Small intestine (tissue), 16 donors: ENCODE results near the gene TNXB. TPM values are rescaled to one million over a fixed set of nuclear protein-coding genes. Genes with fewer than 3 reads are reported as not detected.

Experiments used
- DNase-seq, 2 donors: peaks; one replicate each; pipeline versions ENCODE4 v3.0.0 to v3.0.0-alpha.2; 2013
- FAIRE-seq: peaks from 2 replicates; lab custom pipeline; 2012; peaks lifted over from hg19 to GRCh38; lab: Jason Lieb, UNC
- H3K27ac ChIP-seq, 3 donors: one replicate each; pipeline ENCODE4 v1.5.1; 2013; ENCODE audit warnings: low read length in 2 of 3, mild to moderate bottlenecking in 2 of 3, control low read depth in 1 of 3, inconsistent platforms in 1 of 3, low read depth in 1 of 3, moderate library complexity in 1 of 3
- H3K27me3 ChIP-seq, 3 donors: one replicate each; pipeline ENCODE4 v1.6.1; 2013; ENCODE audit warnings: low read length in 3 of 3, inconsistent platforms in 1 of 3; ENCODE audit not compliant: control insufficient read depth in 3 of 3, insufficient read depth in 3 of 3
- H3K36me3 ChIP-seq, 3 donors: one replicate each; pipeline ENCODE4 v1.6.1; 2013; ENCODE audit warnings: low read length in 3 of 3, inconsistent platforms in 1 of 3, low read depth in 1 of 3, mild to moderate bottlenecking in 1 of 3, moderate library complexity in 1 of 3; ENCODE audit not compliant: control insufficient read depth in 3 of 3, insufficient read depth in 2 of 3
- H3K4me1 ChIP-seq, 3 donors: one replicate each; pipeline ENCODE4 v1.6.1; 2013; ENCODE audit warnings: low read length in 2 of 3, inconsistent platforms in 1 of 3, low read depth in 1 of 3, mild to moderate bottlenecking in 1 of 3, moderate library complexity in 1 of 3; ENCODE audit not compliant: control insufficient read depth in 3 of 3, insufficient read depth in 2 of 3
- H3K4me3 ChIP-seq, 3 donors: one replicate each; pipeline ENCODE4 v1.5.1; 2013; ENCODE audit warnings: low read length in 3 of 3, control low read depth in 1 of 3, inconsistent platforms in 1 of 3, low read depth in 1 of 3, mild to moderate bottlenecking in 1 of 3, moderate library complexity in 1 of 3
- H3K9me3 ChIP-seq, 2 donors: one replicate each; pipeline ENCODE4 v1.6.1; 2013; ENCODE audit warnings: low read depth in 1 of 2, low read length in 1 of 2; ENCODE audit not compliant: control insufficient read depth in 2 of 2, insufficient read depth in 1 of 2
- WGBS, 3 donors: extraction: QIAGEN DNeasy Blood & Tissue Kit; methylation state at CpG; one replicate each; pipeline ENCODE4 v1.1.7; 2013; 5-methylcytosine and 5-hydroxymethylcytosine counted together
- long read RNA-seq, 10 donors: transcript quantifications; one replicate each; lab custom pipeline, GENCODE V29; 2026
- polyA plus RNA-seq, 4 donors: library from polyadenylated mRNA; stranded (reverse) in 3 of 4; unstranded in 1 of 4; fragments of 200-250 nt in 3 of 4; fragments of 120-200 nt in 1 of 4; gene quantifications; one replicate each; pipeline versions ENCODE4 v1.2.1 to v1.2.3, GENCODE V29; 2013
- donor health status: healthy with polysubstance abuse.
- donor health status: control.
- donor health status: control.
- donor health status: Bipolar disorder and iron deficiency.
- donor health status: healthy.

Gene TNXB
- 10 to 100 TPM in 1 of 4 donors, 1 to 10 TPM in 3; 1.8 to 38.7 (median 4.5) TPM for polyA plus RNA-seq
- long read RNA-seq, donor 1: 0 reads
- long read RNA-seq, donor 2: 0 reads
- long read RNA-seq, donor 3: 0 reads
- long read RNA-seq, donor 4: 0 reads
- long read RNA-seq, donor 5: 0 reads
- long read RNA-seq, donor 6: 0 reads
- long read RNA-seq, donor 7, partial matches to known transcripts: 0 of 2 reads
- long read RNA-seq, donor 7, other reads (novel, unspliced or antisense): 0 of 2 reads
- long read RNA-seq, donor 8, partial matches to known transcripts: 0 of 2 reads
- long read RNA-seq, donor 8, other reads (novel, unspliced or antisense): 0 of 2 reads
- long read RNA-seq, donor 9: 0 reads
- long read RNA-seq, donor 10: 0 reads

- Histone ChIP-seq H3K4me1 (peaks cover 0 to 36% (median 5%) of the 10 kb centered on the region in 3 donors), H3K36me3 (peaks cover 0 to 16% (median 0%) of the 10 kb centered on the region in 3 donors), H3K27ac (peak within 1 kb of the TSS in 2 of 3 donors; percentile 48 to 75), H3K27me3 (peaks cover 0 to 9% (median 0%) of the 10 kb centered on the region in 3 donors), H3K9me3 (no peaks in the 10 kb centered on the region), H3K4me3 (peak within 1 kb of the TSS in 1 of 3 donors; percentile 27)
- 3 to 9% (median 7%) methylated on average over 7 to 12 of the region's 12 CpGs for WGBS, 3 donors
- no peak for FAIRE-seq
- DNase-seq: peak in 1 of 2 donors; percentile 43
These were observed at the start of gene TNXB for GRCh38 chr6:32109114-32109764. Gene TNXB (minus strand): TSS chr6:32109338. CDS start chr6:32098198, 11,140 bp downstream.

GRCh38 chr6:32158052-32158451, 48.9 kb upstream of the TNXB start:
- FAIRE-seq: no peak
- H3K9me3 ChIP-seq: no peaks in the 10 kb centered on the region
- H3K36me3 ChIP-seq: peaks cover 0 to 54% (median 0%) of the 10 kb centered on the region in 3 donors
- no peak overlapping the region for H3K27ac ChIP-seq
- no peak overlapping the region for H3K4me3 ChIP-seq
- H3K27me3 ChIP-seq: no peaks in the 10 kb centered on the region
- no peak for DNase-seq
- peaks cover 0 to 15% (median 4%) of the 10 kb centered on the region in 3 donors for H3K4me1 ChIP-seq

GRCh38 chr6:32156891-32157290, 47.8 kb upstream of the TNXB start:
- Histone ChIP-seq H3K36me3 (peaks cover 0 to 43% (median 0%) of the 10 kb centered on the region in 3 donors), H3K9me3 (no peaks in the 10 kb centered on the region), H3K27me3 (no peaks in the 10 kb centered on the region), H3K4me3 (no peak overlapping the region), H3K4me1 (peaks cover 0 to 27% (median 4%) of the 10 kb centered on the region in 3 donors), H3K27ac (no peak overlapping the region)
- no peak for DNase-seq
- no peak for FAIRE-seq
- WGBS, 3 donors: 86 to 91% (median 90%) methylated on average over 9 of the region's 9 CpGs

- Histone ChIP-seq H3K27ac (peak overlapping the region; percentile 58 to 96 (median 91)), H3K27me3 (peaks cover 0 to 4% (median 2%) of the 10 kb centered on the region in 3 donors), H3K9me3 (no peaks in the 10 kb centered on the region), H3K4me1 (peaks cover 0 to 34% (median 4%) of the 10 kb centered on the region in 3 donors), H3K4me3 (peak overlapping the region in 2 of 3 donors; percentile 81 to 95), H3K36me3 (peaks cover 0 to 34% (median 0%) of the 10 kb centered on the region in 3 donors)
- FAIRE-seq (no peak), DNase-seq (peak; percentile 84 to 91)
- 3 to 4% (median 3%) methylated on average over 27 to 34 of the region's 34 CpGs for WGBS, 3 donors
These were observed 45.5 kb upstream of the TNXB start for GRCh38 chr6:32154514-32155161.

- FAIRE-seq: no peak
- peak; percentile 75 to 93 for DNase-seq
These were observed 44.7 kb upstream of the TNXB start, which contains the start of gene PPT2 for GRCh38 chr6:32153564-32154513. Gene PPT2 (plus strand): TSS chr6:32154141. CDS start chr6:32154595, 454 bp downstream.

GRCh38 chr6:32152769-32153563, 43.8 kb upstream of the TNXB start:
- no peak for FAIRE-seq
- peak overlapping the region in 2 of 3 donors; percentile 81 to 95 for H3K4me3 ChIP-seq
- H3K4me1 ChIP-seq: peaks cover 0 to 42% (median 4%) of the 10 kb centered on the region in 3 donors
- DNase-seq: peak; percentile 35 to 81
- 26 to 35% (median 29%) methylated on average over 35 of the region's 35 CpGs for WGBS, 3 donors
- peaks cover 0 to 31% (median 0%) of the 10 kb centered on the region in 3 donors for H3K36me3 ChIP-seq
- H3K9me3 ChIP-seq: no peaks in the 10 kb centered on the region
- peaks cover 0 to 16% (median 2%) of the 10 kb centered on the region in 3 donors for H3K27me3 ChIP-seq
- H3K27ac ChIP-seq: peak overlapping the region in 2 of 3 donors; percentile 91 to 96

More at GRCh38 chr6:32153564-32154513, 44.7 kb upstream of the TNXB start, which contains the start of gene PPT2:
- no peaks in the 10 kb centered on the region for H3K9me3 ChIP-seq
- H3K36me3 ChIP-seq: peaks cover 0 to 33% (median 0%) of the 10 kb centered on the region in 3 donors
- peaks cover 0 to 38% (median 4%) of the 10 kb centered on the region in 3 donors for H3K4me1 ChIP-seq
- peaks cover 0 to 11% (median 2%) of the 10 kb centered on the region in 3 donors for H3K27me3 ChIP-seq
- H3K4me3 ChIP-seq: peak within 1 kb of the TSS; percentile 67 to 95 (median 81)
- peak within 1 kb of the TSS; percentile 58 to 96 (median 91) for H3K27ac ChIP-seq
- 0 to 4% (median 1%) methylated on average over 52 of the region's 52 CpGs for WGBS, 3 donors
